Choroid plexus epithelial cell (primary cell): ENCODE data around the gene WIZ.
A peak's percentile ranks its signal among the peaks of the same experiment; 100 is the strongest.

ENCODE experiments used
- DNase-seq: peaks from one replicate; pipeline ENCODE4 v3.0.0-alpha.2; 2010; ENCODE audit warnings: low read depth
- H3K4me3 ChIP-seq: 2 replicates; pipeline ENCODE4 v1.5.1; 2011; ENCODE audit warnings: low read depth, mild to moderate bottlenecking, control low read depth, low read length, moderate library complexity
- CTCF ChIP-seq: conservative IDR thresholded peaks from 2 replicates; pipeline ENCODE4 v1.5.1; 2011; ENCODE audit warnings: low read depth, mild to moderate bottlenecking, control low read depth, inconsistent platforms, low read length, moderate library complexity

The WIZ gene

GRCh38 chr19:15394426-15394825, 55.3 kb downstream of the WIZ start:
- no peak for TF ChIP-seq CTCF
- no peak for DNase-seq
- H3K4me3 ChIP-seq, result no peak overlapping the region

GRCh38 chr19:15393963-15394362, 55.8 kb downstream of the WIZ start:
- peak; percentile 23 for DNase-seq
- no peak overlapping the region for H3K4me3 ChIP-seq
- TF ChIP-seq CTCF, result no peak

- DNase-seq, result no peak
- TF ChIP-seq CTCF, result no peak
- H3K4me3 ChIP-seq, result no peak overlapping the region
These were observed 58.9 kb downstream of the WIZ start for GRCh38 chr19:15390814-15391213.

- no peak overlapping the region for H3K4me3 ChIP-seq
- no peak for DNase-seq
- no peak for TF ChIP-seq CTCF
These were observed 67.9 kb downstream of the WIZ start for GRCh38 chr19:15381864-15382263.

- no peak for DNase-seq
- H3K4me3 ChIP-seq, result no peak overlapping the region
- TF ChIP-seq CTCF, result no peak
These were observed 68.3 kb downstream of the WIZ start for GRCh38 chr19:15381429-15381828.

- DNase-seq, result peak; percentile 42
- TF ChIP-seq CTCF, result no peak
These were observed 69.6 kb downstream of the WIZ start for GRCh38 chr19:15379999-15380647.

GRCh38 chr19:15379083-15379998, 70.4 kb downstream of the WIZ start, which contains the start of gene AKAP8:
Gene AKAP8, minus strand, starts transcription at chr19:15379787. Its CDS starts 56 bp downstream, at chr19:15379731.
- DNase-seq, result peak; percentile 99
- peak within 1 kb of the TSS; percentile 98 for H3K4me3 ChIP-seq
- no peak for TF ChIP-seq CTCF

More at GRCh38 chr19:15379999-15380647, 69.6 kb downstream of the WIZ start:
- H3K4me3 ChIP-seq, result peak overlapping the region; percentile 70
